Dedifferentiated amniotic fluid mesenchymal stem cell (primary cell): ENCODE measurements around the gene ADSL.

ENCODE experiments used
- DNase-seq: peaks from one replicate; pipeline ENCODE4 v3.0.0-alpha.2; 2016; ENCODE audit errors: extremely low spot score

Gene ADSL

DNA sequence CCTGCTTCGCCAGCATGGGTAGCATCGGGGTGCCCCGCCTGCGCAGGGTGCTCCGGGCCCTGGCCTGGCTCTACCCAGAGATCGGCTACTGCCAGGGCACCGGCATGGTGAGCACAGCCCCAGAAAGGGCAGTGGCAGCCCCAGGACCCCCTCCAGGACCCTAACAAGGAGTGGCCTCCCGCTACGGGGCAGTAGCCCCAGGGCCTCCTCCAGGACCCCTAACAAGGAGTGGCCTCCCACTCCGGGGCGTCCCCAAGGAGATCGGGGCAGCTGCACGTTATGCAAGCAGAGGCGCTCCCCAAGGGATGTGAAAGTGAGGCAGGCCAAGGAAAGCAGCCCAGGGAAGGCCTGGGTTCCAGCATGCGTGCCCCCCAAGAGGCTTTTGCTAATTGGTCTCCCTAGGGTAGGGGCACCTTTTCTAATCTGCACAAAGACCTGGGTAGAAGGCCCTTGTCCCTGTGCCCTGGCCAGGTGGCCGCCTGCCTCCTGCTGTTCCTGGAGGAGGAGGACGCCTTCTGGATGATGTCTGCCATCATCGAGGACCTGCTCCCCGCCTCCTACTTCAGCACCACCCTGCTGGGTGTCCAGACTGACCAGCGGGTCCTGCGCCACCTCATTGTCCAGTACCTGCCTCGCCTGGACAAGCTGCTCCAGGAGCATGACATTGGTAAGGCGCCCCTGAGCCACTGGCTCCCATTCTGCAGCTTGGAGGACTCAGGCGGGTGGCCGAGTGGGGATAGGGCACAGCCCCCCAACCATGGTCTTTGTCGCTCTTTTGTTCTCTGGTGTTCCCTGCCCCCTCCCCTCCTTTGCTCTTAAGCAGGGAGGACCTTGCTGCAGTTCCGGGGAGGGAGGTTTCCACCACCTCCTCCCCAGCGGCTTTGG, 59.1 kb downstream of the ADSL start:
- DNase-seq: no peak

DNA sequence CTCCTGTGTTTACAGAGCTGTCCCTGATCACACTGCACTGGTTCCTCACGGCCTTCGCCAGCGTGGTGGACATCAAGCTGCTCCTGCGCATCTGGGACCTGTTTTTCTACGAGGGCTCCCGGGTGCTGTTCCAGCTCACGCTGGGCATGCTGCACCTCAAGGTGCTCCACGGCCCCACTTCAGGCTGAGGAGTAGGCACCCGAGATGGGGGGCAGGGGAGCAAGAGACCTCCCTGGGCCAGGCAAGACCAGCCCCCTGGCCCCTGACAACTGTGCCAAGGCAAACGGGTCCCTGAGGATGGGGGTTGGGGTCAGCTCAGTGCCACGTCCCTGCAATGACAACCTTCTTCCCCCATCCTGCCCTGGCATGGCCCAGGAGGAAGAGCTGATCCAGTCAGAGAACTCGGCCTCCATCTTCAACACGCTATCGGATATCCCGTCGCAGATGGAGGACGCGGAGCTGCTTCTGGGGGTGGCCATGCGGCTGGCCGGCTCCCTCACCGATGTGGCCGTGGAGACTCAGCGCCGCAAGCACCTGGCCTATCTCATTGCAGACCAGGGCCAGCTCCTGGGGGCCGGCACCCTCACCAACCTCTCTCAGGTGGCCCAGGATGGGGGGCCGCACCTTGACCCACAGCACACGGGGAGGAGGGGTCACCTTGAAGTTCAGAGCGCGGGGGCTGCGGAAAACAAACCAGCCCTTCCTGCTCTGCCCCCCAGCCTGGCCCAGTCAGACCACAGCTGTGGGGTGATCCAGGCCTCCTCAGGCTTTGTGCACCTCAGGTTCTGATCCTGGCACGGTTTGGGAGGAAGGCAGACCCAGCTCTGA, 60.0 kb downstream of the ADSL start:
- no peak for DNase-seq

DNA sequence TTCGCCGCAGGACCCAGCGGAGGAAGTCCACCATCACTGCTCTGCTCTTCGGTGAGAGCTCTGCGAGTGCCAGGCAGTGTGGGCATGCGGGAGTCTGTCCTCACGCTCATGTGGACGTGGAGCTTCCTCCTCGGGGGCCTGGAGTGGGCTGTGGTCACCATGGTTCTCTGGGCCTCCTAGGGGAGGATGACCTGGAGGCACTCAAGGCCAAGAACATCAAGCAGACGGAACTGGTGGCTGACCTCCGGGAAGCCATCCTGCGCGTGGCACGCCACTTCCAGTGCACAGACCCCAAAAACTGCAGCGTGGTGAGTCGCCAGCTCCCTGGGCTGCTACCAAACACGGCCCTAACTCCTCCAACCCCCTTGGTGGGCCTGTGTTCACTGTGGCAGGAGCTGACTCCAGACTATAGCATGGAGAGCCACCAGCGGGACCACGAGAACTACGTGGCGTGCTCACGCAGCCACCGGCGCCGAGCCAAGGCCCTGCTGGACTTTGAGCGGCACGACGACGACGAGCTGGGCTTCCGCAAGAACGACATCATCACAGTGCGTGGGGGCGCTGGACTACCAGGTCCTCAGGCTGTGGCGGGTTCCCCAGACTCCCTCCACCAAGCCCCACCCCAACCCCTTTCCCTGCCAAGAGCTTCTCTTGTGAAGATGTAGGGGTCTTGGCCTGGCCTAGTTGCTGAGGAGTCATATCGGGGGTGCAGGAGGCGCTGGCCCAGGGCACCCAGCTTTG, 60.9 kb downstream of the ADSL start:
- DNase-seq: no peak

DNA sequence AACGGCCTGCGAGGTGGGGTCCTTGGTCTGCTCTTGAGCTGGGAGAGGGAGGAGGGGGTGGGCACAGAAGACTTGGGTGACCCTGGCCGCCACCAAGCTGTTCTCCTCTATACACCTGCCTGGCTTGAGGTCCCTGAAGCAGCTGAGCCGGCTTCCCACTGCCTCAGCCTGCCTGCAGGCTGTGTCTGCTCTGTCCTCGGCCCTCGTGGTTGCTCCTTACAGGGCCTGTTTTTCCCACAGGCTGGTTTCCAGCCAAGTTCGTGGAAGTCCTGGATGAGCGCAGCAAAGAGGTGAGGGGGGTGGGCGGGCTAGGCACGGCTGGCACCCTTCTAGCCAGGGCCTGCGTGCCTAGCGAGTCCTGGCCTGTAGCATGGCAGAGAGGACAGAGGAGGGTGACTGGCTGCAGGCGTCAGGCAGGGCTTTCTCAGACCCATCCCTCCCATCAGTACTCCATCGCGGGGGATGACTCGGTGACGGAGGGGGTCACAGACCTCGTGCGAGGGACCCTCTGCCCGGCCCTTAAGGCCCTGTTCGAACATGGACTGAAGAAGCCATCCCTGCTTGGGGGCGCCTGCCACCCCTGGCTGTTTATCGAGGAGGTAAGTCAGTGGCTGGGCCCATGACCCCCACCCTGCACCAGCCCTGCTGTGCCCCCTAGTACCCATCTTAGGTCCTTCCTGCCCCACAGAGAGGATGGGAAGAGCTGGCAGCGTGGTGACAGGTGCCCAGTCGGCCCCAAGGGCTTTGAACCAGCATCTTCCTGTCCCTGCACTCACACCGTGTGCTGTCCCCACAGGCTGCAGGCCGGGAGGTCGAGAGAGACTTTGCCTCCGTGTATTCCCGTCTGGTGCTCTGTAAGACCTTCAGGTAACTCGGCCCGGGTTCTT, 61.8 kb downstream of the ADSL start:
- DNase-seq: no peak

DNA sequence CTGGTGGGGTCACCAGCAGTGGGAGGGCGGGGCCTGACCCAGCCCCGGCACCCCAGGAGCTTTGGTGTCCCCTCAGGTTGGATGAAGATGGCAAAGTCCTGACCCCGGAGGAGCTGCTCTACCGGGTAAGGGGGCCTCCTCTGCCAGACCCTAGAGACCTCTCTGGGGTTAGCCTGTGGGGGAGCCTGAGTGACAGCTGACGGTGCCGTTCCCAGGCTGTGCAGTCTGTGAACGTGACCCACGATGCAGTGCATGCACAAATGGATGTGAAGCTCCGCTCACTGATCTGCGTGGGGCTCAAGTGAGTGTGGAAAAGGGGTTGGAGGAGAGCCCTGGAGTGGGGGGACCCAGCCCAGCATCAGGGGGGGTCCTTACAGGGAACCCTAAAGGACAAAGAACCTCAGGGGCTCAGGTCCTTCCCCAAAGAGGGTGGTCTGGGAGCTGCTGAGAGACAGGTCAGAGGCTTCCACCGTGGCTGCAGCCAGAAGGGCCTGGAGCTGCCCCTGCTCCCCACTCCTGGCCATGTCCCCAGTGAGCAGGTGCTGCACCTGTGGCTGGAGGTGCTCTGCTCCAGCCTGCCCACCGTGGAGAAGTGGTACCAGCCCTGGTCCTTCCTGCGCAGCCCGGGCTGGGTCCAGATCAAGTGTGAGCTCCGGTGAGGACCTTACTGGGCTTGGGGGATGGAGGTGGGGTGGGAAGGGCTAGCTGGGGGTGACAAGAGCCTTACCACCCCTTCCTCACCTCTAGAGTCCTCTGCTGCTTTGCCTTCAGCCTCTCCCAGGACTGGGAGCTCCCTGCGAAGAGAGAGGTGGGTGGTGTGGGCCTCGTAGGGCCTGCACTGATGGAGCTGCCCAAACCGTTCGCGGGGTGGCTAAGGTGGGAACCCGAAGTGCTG, 62.7 kb downstream of the ADSL start:
- DNase-seq: no peak

DNA sequence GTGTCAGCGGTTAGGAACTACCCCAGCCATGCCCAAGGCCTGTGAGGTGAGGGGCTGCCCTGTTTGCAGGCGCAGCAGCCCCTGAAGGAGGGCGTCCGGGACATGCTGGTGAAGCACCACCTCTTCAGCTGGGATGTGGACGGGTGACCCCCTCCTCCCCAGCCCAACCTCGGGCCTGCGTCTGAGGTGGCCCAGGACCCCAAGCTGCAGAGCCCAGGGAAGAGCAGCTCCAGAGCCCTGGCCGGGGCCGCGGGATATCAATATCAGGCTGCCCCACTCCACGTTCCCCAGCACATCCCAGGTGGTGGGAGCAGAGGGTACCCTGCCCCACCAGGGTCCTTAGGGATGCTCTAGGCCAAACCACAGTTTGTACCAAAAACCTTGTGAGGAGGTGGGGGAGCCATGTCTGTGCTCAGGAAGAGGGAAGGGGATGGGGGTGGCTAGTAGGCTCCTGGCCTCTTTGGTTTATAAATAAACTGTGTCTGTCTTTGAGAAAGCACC, 63.4 kb downstream of the ADSL start:
- DNase-seq: no peak

DNA sequence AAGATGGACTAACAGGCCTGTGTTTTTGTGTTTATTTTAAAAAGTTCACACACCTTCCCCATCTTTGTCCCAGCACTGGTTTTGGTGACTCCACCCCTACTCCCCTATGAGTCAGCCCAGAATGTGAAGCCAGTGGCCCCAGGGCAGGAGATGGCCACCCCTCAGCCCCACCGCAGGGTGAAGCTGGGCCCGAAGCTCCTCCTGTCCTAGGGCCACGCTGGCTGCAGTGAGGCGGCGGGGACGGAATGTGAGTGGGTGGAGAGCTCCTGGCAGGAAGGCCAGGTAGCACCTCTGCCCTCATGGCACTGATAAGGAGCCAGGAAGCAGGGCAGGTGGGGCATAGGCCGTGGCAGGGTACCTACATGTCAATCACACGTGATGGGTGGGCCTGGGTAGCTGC, 64.0 kb downstream of the ADSL start:
- DNase-seq: no peak

DNA sequence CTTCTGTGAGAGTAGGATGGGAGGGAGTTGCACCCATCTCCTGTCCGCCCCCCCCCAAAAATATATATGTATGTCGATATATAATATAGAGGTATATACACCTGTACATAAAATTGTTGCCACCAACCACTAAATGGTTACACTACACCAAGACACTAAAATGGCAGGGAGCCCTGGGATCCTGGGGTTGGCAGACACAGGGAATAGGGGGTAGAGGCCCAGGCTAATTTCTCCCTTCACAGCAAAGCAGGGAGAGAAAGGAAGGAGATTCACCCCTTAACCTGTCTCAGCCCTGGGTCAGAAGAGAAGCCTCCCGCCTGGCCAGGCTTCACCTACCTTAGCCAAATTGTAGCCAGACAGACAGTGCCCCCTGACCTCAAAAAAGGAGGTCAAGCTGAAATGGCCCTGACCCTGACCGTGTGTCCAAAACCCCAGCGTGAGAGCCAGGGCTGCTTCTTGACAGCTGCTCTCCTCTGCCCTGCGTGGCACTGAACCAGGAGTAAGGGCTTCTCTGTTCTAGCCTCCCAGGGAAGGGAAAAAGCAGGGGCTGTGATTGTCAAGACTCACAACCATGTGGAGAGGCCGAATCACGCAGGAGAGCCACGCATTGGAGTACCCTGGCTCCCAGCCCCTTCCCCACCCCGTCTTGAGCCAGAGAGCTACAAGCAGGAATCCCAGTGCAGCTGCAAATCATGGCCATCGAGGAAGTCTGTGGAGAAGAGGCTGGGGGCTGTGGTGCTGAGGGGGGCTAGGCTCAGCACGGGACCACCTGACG, 64.6 kb downstream of the ADSL start:
- DNase-seq: no peak

DNA sequence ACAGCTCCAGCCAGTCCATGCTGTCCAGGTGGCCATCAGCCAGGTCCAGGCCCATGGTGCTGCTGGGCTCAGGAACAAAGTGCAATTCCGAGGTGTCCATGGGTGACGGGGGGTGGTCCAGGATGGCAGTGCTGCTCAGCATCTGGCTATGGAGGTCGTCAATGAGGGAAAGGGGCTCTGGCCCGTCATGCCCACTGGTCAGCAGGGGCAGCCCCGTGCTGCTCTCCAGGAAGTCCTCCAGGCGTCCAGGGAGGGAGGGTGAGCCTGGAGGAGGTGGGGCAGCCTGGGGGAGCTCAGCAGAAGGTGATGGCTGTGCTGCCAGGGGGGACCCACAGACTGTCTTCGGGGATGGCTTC, 65.2 kb downstream of the ADSL start:
- DNase-seq: no peak

DNA sequence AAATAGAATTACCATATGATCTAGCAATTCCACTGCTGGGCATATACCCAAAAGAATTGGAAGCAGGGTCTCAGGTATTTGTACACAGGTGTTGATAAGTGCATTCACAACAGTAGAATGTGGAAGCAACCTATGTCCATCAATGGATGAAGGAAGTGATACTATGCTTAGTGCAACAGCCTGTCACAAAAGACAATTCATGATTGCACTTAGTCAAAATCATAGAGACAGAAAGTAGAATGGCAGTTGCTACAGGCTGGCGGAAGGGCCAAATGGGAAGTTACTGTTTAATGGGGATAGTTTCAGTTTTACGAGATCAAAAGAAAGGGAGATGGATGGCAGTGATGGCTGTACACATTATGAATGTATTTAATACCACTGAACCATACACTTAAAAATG, 66.1 kb downstream of the ADSL start:
- no peak for DNase-seq

DNA sequence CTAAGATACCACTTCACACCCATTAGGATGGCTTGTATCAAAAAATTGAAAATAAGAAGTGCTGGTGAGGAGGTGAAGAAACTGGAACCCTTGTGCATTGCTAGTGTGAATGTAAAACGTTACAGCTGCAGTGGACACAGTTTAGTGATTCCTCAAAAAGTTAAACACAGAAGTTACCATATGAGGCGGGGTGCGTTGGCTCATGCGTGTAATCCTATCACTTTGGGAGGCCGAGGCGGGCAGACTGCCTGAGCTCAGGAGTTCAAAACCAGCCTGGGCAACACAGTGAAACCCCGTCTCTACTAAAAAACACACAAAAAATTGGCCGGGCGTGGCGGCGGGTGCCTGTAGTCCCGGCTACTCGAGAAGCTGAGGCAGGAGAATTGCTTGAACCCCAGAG, 67.6 kb downstream of the ADSL start:
- DNase-seq: no peak

DNA sequence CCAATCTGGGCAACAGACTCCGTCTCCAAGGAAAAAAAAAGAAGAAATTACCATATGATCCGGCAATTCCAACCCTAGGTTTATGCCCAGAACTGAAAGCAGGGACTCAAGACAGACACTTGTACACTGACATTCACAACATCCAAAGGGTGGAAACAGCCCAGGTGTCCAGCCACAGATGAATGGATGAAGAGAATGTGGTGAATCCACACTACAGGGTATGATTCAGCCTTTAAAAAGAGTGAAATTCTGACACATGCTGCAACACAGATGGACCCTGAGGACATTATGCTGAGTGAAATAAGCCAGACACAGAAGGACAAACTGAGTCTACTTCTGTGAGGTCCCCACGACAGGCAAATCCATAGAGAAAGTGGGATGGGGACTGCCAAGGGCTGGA, 68.0 kb downstream of the ADSL start:
- no peak for DNase-seq

DNA sequence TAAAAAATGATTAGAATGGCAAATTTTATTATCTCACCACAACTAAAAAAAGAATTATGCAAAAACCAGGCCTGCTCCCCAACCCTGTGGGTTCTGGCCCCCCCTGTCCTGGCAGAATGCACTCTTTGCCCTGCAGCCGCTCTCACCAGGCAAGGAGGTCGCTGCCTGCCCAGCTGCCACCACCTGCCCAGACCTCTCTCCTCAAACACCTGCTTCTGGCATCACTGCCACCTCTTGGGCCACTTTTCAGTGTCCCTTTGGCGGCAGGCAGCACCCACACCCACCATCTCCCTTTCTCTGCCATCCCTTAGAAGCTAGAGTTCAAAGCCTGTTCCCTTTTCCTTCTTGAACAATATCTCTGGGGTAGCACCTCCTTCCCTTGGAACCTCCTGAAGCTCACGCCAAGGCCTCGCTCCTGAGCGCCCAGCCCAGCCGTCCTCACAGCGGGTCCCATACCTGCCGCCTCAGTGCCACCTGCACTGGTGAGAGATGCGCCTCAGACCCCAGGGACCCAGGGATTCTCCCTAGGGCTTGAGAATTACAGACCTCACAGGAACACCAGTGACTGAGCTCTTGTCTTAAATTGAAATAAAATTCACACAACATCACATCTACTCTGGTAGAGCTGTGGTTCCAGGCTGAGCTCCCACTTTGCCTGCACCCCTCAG, 68.7 kb downstream of the ADSL start:
- DNase-seq: no peak

DNA sequence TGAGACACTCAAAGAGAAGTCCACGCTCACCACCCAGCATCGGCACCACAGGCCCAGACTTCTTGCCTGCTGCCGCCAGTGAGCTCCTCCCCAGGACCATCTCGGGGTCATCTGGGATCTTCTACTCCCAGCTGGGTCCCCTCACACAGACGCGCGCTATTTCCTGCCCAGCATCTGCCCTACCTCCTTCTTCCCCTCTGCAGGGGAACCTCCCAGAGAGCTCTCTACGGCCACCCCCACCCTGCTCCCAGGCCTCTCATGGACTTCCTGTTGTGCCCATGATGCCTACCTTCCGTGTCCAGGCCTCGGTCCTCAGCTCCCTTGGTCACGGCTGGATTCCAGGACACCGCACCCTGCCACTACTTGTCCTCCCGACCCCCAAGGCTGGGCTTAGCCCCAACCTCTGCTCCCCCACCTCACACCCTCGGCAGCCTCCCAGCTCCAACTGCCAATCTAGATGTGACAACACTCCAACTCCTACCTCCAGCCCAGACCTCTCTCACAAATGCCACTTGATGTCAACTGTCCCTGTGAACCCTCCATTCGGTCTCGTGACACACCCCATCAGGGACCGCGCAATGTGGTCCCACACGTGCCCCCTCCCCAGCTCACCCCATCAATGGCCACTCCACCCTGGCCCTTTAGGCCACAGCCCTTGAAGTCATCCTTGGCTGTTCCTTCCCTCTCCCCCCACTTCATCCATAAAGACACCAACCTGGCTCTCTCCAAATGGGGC, 69.4 kb downstream of the ADSL start:
- no peak for DNase-seq

DNA sequence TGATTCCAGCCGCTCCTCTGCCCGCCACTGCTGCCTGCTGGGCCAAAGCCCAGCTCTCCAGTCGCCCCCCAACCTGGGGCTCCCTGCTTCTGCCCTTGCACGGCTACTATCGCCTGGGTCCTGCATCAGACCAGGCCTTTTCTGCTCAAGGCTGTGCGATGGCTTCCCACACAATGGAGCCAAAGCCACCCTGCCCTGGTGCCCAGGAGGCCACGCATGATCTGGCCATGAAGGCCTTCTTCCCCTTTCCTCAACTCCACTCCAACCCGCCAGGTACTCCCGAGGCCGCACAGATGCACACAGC, 69.9 kb downstream of the ADSL start:
- no peak for DNase-seq

DNA sequence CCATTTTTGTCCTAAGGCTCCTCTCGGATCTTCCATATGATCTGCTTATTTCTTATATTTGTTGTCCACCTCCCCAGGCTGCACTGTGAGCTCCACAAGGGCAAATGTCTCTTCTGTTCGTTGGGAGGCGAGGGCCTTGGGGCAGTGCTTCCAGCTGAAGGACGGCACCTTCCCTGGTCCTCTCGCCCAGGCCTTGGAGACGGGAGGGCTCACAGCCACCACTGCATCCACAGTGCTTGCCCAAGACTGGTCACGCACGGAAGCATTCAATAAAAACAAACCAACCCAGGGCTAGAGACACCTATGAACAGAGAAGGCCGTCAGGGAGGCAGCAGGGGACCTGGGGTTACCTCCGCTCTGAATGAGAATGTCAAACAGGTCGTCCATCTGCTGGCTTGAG, 70.3 kb downstream of the ADSL start:
- DNase-seq: no peak

DNA sequence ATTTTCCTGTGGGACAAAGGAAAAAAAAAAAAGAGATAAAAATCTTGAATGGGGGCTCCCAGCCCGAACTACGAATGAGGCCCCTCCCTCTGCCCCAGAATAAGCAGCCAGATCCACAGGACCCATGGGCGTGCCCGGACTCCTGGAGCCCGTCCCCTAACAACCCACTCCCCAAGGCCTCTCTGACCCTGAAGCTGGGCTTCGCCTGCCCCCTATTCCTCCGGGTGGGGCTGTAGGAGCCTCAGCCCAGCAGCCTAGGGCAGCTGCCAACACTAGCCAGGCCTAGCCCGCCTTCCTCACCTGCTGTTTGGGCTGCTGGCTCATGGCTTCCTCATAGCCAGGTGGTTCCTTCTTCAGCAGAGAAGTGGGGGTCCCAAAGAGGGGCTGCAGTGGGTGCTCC, 70.7 kb downstream of the ADSL start:
- no peak for DNase-seq

DNA sequence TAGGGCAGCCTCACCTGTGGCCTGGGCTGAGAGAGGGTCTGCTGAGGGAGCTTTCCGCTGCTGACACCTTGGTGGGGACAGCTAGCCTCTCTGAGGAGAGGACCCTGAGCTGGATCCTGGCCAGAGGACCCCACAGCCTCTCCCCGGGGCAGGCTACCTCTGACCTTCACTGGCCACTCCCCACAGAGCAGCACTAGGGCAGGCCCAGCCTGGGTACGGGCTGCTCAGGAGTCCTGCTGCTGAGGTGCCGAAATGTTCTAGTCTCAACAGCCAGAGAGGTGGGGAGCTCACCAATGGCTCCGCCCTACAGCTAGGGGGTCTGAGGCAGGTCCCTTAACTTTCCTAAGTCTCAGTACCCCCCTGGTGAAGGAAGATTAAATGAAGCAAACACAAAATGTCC, 71.6 kb downstream of the ADSL start:
- DNase-seq: no peak
